Retinal pigment epithelial cell (primary cell): ENCODE results near the gene KCNK10.

ENCODE experiments used
- DNase-seq: peaks from one replicate; pipeline ENCODE4 v3.0.0-alpha.2; 2010; ENCODE audit warnings: low read depth
- H3K4me3 ChIP-seq: 2 replicates; pipeline ENCODE4 v1.5.1; 2011; ENCODE audit warnings: mild to moderate bottlenecking, low read length, control low read depth, moderate library complexity
- TF ChIP-seq, protein P1 (sequence below): conservative IDR thresholded peaks from 2 replicates; pipeline ENCODE4 v1.5.1; 2011; ENCODE audit warnings: low read depth, low read length, control low read depth, inconsistent platforms

KCNK10 gene

DNA sequence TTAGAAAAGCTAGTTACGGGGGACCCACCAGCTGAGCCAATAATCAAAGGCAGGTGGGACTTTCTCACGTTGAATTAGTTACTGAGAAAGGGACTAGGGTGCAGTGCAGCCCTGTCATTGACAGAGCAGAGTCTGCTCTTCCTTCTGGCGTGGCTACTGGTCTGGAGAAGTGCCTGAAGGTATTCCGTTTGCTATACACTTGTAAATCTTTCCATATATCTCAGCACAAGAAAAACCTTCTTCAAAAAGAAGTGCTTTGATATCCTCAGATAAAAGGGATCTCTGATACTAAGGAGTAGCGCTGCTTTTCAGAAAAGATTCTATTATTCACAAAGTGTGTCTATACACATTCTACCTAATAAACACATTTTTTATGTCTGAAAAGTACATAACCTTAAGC, 91.5 kb downstream of the KCNK10 start:
- TF ChIP-seq, protein P1, sequence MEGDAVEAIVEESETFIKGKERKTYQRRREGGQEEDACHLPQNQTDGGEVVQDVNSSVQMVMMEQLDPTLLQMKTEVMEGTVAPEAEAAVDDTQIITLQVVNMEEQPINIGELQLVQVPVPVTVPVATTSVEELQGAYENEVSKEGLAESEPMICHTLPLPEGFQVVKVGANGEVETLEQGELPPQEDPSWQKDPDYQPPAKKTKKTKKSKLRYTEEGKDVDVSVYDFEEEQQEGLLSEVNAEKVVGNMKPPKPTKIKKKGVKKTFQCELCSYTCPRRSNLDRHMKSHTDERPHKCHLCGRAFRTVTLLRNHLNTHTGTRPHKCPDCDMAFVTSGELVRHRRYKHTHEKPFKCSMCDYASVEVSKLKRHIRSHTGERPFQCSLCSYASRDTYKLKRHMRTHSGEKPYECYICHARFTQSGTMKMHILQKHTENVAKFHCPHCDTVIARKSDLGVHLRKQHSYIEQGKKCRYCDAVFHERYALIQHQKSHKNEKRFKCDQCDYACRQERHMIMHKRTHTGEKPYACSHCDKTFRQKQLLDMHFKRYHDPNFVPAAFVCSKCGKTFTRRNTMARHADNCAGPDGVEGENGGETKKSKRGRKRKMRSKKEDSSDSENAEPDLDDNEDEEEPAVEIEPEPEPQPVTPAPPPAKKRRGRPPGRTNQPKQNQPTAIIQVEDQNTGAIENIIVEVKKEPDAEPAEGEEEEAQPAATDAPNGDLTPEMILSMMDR, result no peak
- no peak overlapping the region for H3K4me3 ChIP-seq
- no peak for DNase-seq

DNA sequence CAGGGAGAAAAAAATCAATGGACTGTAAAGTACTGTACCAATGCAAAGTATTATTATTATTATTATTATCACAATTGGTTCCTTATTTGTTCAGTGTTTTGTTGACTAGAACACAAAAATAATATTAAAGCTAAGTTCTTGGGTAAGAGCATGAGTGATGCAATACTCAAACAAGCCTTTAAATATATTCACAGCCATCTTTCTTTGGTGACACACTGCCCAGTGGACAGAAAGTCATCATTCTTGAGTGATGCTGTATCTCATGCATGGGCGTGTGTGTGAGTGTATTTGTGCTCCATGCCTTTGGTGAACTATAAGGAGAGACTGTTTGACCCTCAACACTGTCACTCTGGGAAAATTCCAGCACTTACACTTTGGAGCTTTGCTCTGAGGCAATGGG, 93.6 kb downstream of the KCNK10 start:
- no peak for DNase-seq
- TF ChIP-seq, protein P1, result no peak
- no peak overlapping the region for H3K4me3 ChIP-seq

DNA sequence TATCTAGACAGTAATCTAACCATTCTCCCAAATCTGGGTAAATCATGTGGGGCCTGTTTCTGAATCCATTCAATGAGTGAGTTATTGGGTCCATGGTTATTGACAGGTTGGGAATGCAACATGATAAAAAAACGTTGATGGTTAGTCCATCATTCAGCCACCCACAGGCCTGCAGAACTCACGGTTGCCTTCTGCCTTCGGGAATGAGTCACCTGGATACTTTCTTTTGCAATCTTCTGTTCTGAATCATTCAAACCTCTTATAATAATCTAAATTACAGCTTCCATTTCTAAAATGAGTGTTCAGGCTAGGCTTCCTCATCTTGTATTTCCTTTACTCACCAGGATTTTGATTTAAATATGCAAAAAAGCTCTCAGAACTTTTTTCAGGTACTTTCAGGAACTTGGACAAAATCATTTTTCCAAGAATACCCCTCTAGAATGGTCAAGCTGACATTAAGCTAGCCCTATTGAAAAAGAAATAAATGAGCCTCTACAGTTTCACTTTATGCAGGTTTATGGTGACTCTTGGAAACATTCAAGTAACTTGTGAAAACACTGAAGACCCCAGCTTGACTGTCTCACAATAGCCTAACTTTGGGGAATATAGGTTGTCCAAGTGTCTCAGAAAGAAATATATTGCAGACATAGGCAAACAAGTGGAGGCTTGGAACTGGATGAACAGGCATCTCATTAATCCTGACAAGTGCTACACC, 94.4 kb downstream of the KCNK10 start:
- DNase-seq, result no peak
- no peak overlapping the region for H3K4me3 ChIP-seq
- TF ChIP-seq, protein P1, result no peak

DNA sequence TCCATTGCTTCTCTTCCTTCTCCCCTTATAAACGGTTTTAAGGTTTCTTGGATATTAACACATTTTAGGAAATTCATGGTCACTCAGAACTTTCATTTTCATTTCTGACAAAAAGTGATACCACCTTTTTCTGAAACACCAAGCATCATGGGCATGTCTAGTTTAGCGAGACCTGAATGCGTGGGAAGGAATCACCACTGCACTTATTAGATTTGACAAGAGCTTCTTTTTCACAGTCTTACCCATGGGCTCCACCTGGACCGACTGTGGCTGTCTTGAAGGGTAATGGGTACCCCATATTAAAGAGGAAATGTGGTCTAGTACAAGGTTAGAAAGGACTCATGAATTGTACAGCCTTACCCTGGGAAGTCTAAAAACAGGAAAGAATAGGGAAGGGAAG, 95.4 kb downstream of the KCNK10 start:
- DNase-seq, result no peak
- H3K4me3 ChIP-seq, result no peak overlapping the region
- TF ChIP-seq, protein P1, result no peak

DNA sequence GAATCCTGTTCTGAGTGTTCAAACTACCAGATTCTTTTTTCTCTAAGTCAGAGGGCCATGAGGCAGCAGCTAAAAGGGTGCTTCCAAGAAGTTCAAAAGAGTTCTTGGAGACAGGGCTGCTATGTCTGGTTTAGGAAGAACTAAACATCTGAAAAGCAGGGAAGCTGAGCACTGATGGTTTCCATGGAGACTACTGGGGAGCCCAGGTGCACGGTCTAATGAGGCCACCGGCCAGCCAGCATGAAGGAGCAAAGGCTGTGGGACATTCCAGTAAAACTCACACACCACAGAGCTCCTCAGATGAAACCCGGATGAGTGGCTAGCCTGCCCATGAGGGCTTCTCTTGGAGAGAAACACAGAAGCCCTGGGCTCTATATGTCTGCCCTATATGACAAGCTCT, 97.3 kb downstream of the KCNK10 start:
- DNase-seq, result no peak
- TF ChIP-seq, protein P1, result no peak

DNA sequence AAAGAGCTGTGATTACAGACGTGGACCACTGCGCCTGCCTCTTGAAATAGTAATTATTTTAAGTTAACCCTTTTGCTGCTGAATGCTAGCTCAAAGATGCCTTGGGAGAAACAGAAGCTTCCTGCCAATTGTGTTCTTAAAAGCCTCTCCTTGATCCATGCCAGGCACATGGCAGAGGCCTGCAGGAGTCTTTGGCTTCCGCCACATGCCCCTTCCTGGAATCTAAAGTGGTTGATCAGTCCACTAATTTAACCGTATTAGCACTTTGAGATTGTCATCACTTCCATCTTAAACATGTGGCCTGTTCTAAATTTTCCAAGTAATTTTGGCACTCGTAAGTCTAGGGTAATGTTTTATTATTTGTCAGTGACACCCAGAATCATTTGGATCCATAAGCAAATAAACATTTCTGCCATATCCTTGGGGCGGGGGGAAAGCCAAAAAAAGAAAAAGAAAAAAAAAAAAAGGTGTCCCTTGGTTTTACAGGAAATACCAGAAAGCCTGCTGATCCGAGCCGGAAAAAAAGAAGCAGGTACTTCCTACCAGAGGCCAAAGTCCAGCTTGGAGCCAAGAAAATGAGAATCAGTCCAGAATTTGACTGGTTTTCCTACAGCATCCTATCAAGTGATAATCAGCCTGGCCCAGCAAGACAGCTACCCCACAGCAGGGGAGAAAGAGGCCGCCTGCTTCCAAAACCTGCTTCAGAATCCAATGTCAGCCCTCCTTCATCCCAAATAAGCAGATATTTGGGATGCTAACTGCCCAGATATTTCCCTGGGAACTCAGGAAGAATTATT, 104.8 kb downstream of the KCNK10 start:
- no peak overlapping the region for H3K4me3 ChIP-seq
- TF ChIP-seq, protein P1, result no peak
- no peak for DNase-seq

More for the DNA sequence above, 97.3 kb downstream of the KCNK10 start:
- H3K4me3 ChIP-seq, result no peak overlapping the region

DNA sequence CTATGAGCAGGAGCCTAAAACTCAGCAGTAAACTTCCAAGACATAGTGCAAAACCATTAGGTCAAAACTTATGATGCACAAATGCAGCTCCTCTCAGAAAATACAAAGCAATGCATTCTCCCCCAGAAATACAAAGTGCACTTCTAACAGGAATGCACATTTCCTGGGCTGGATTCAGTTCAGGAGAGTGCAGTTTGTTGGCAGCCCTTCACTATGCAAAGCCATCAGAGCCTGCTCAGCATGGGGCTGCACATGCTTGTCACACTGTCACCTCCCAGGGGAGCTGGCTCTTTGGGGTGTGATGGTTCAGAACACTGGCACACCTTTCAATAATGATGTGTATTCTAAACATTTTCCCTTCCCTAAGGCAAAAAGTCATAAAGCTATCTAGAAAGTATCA, 110.4 kb downstream of the KCNK10 start:
- TF ChIP-seq, protein P1, result no peak
- no peak for DNase-seq
- H3K4me3 ChIP-seq, result no peak overlapping the region
